Mammary epithelial cell (primary cell): ENCODE data around the gene PRELID3B.

Experiments used
- CTCF ChIP-seq, 2 donors: IDR thresholded peaks in 1 of 2; conservative IDR thresholded peaks in 1 of 2; 2 replicates each; pipeline ENCODE4 v1.5.1; 2011 to 2012; ENCODE audit warnings: inconsistent platforms in 2 of 2, low read length in 2 of 2, mild to moderate bottlenecking in 2 of 2, control low read depth in 1 of 2, low read depth in 1 of 2; ENCODE audit not compliant: insufficient read depth in 1 of 2; ENCODE audit errors: extremely low read depth in 1 of 2
- EZH2 ChIP-seq: IDR thresholded peaks from 2 replicates; pipeline ENCODE4 v1.6.1; 2012; ENCODE audit warnings: low read length, inconsistent platforms, borderline replicate concordance

GRCh38 chr20:59020938-59021551, 21.5 kb downstream of the PRELID3B start:
- no peak for TF ChIP-seq CTCF (conservative IDR thresholded peaks at IDR 0.05 in 1 of 2, IDR thresholded peaks at IDR 0.05 in 1 of 2; ENCODE audit: extremely low read depth in 1 of 2, insufficient read depth in 1 of 2, low read depth in 1 of 2, low read length in 2 of 2)
- no peak for TF ChIP-seq EZH2
